Chondrocyte (in vitro differentiated cells): ENCODE data around the gene CSNK1G3. TPM values are rescaled to one million over a fixed set of nuclear protein-coding genes. Genes with fewer than 3 reads are reported as not detected.

ENCODE experiments used
- DNase-seq: peaks from one replicate; pipeline ENCODE4 v3.0.0; 2021; ENCODE audit warnings: mixed read lengths, low spot score
- H3K27ac Mint-ChIP-seq: one replicate; pipeline ENCODE4 v1.8.0; 2021; ENCODE audit warnings: mild to moderate bottlenecking, moderate library complexity, mixed read lengths; ENCODE audit not compliant: unreplicated experiment
- H3K27me3 Mint-ChIP-seq: 2 replicates; pipeline ENCODE4 v1.8.0; 2021; ENCODE audit warnings: low read depth, mixed read lengths
- H3K36me3 Mint-ChIP-seq: 2 replicates; pipeline ENCODE4 v1.8.0; 2021; ENCODE audit warnings: low read depth, mixed read lengths
- H3K4me1 Mint-ChIP-seq: 2 replicates; pipeline ENCODE4 v1.8.0; 2021; ENCODE audit warnings: low read depth, mild to moderate bottlenecking, mixed read lengths
- H3K4me3 Mint-ChIP-seq: one replicate; pipeline ENCODE4 v1.8.0; 2021; ENCODE audit warnings: mild to moderate bottlenecking, moderate library complexity, mixed read lengths; ENCODE audit not compliant: unreplicated experiment
- H3K9me3 Mint-ChIP-seq: 2 replicates; pipeline ENCODE4 v1.8.0; 2021; ENCODE audit warnings: low read depth, mixed read lengths
- total RNA-seq: library from RNA; stranded (reverse); gene quantifications from 3 replicates; pipeline ENCODE4 v1.2.1, GENCODE V29; 2021
- TF ChIP-seq, protein P1 (sequence below): fragments of 200-600 bp; sonication (generic); IDR thresholded peaks from 2 replicates; pipeline ENCODE4 v1.5.0; 2021; ENCODE audit warnings: antibody characterized with exemption, mild to moderate bottlenecking, moderate library complexity

The CSNK1G3 gene
- total RNA-seq, 1 donor from 2014 or later, result 42.2 TPM

GRCh38 chr5:123524146-123524545, 12.2 kb downstream of the CSNK1G3 start:
- H3K4me1 Mint-ChIP-seq, result peaks cover 45% of the 10 kb centered on the region
- no peaks in the 10 kb centered on the region for H3K27me3 Mint-ChIP-seq
- DNase-seq, result no peak
- H3K36me3 Mint-ChIP-seq, result no peaks in the 10 kb centered on the region
- H3K27ac Mint-ChIP-seq, result no peak overlapping the region
- H3K4me3 Mint-ChIP-seq, result no peak overlapping the region
- TF ChIP-seq, protein P1, sequence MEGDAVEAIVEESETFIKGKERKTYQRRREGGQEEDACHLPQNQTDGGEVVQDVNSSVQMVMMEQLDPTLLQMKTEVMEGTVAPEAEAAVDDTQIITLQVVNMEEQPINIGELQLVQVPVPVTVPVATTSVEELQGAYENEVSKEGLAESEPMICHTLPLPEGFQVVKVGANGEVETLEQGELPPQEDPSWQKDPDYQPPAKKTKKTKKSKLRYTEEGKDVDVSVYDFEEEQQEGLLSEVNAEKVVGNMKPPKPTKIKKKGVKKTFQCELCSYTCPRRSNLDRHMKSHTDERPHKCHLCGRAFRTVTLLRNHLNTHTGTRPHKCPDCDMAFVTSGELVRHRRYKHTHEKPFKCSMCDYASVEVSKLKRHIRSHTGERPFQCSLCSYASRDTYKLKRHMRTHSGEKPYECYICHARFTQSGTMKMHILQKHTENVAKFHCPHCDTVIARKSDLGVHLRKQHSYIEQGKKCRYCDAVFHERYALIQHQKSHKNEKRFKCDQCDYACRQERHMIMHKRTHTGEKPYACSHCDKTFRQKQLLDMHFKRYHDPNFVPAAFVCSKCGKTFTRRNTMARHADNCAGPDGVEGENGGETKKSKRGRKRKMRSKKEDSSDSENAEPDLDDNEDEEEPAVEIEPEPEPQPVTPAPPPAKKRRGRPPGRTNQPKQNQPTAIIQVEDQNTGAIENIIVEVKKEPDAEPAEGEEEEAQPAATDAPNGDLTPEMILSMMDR, result no peak
- no peaks in the 10 kb centered on the region for H3K9me3 Mint-ChIP-seq

- Mint-ChIP-seq H3K4me3 (no peak overlapping the region), H3K36me3 (no peaks in the 10 kb centered on the region), H3K27me3 (no peaks in the 10 kb centered on the region), H3K27ac (peak overlapping the region; percentile 17), H3K9me3 (no peaks in the 10 kb centered on the region), H3K4me1 (peaks cover 34% of the 10 kb centered on the region)
- TF ChIP-seq, protein P1, result no peak
- no peak for DNase-seq
These were observed 15.2 kb downstream of the CSNK1G3 start for GRCh38 chr5:123527190-123527589.

GRCh38 chr5:123528065-123528464, 16.1 kb downstream of the CSNK1G3 start:
- Mint-ChIP-seq H3K4me1 (peaks cover 36% of the 10 kb centered on the region), H3K27ac (no peak overlapping the region), H3K9me3 (no peaks in the 10 kb centered on the region), H3K27me3 (no peaks in the 10 kb centered on the region), H3K36me3 (no peaks in the 10 kb centered on the region), H3K4me3 (no peak overlapping the region)
- DNase-seq, result no peak
- TF ChIP-seq, protein P1, result no peak

DNA sequence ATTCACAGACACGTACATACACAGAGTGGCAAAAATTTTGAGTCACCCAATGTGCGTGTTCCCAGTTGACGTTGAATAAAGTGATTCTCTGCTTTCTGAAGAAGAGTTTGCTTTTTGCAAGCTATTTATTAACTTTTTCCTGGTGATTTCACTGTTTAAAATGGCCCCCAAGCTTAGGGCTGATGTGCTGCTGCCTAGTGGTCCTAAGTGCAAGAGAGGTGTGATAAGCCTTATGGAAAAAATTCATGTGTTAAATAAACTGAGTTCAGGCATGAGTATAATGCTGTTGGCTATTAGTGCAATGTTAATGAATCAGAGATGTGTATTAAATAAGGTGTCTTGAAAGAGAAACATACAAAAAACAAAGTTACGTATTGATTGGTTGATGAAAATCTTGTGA, 16.9 kb downstream of the CSNK1G3 start:
- no peaks in the 10 kb centered on the region for H3K27me3 Mint-ChIP-seq
- H3K36me3 Mint-ChIP-seq, result no peaks in the 10 kb centered on the region
- H3K4me3 Mint-ChIP-seq, result no peak overlapping the region
- no peaks in the 10 kb centered on the region for H3K9me3 Mint-ChIP-seq
- TF ChIP-seq, protein P1, result no peak
- DNase-seq, result no peak
- H3K27ac Mint-ChIP-seq, result no peak overlapping the region
- H3K4me1 Mint-ChIP-seq, result peaks cover 36% of the 10 kb centered on the region

GRCh38 chr5:123530728-123531127, 18.8 kb downstream of the CSNK1G3 start:
- DNase-seq, result no peak
- Mint-ChIP-seq H3K4me3 (no peak overlapping the region), H3K27ac (no peak overlapping the region), H3K27me3 (no peaks in the 10 kb centered on the region), H3K36me3 (no peaks in the 10 kb centered on the region), H3K4me1 (peaks cover 26% of the 10 kb centered on the region), H3K9me3 (no peaks in the 10 kb centered on the region)
- TF ChIP-seq, protein P1, result no peak
